ENCODE results near the gene PTGIS. TPM values are rescaled to one million over a fixed set of nuclear protein-coding genes. Genes with fewer than 3 reads are reported as not detected.

Gene PTGIS
- total and polyA plus RNA-seq, 2 donors (not counting 3 experiments of a cell fraction or from before 2014, with no cell fraction given) = 6.2 to 11.8 TPM

DNA sequence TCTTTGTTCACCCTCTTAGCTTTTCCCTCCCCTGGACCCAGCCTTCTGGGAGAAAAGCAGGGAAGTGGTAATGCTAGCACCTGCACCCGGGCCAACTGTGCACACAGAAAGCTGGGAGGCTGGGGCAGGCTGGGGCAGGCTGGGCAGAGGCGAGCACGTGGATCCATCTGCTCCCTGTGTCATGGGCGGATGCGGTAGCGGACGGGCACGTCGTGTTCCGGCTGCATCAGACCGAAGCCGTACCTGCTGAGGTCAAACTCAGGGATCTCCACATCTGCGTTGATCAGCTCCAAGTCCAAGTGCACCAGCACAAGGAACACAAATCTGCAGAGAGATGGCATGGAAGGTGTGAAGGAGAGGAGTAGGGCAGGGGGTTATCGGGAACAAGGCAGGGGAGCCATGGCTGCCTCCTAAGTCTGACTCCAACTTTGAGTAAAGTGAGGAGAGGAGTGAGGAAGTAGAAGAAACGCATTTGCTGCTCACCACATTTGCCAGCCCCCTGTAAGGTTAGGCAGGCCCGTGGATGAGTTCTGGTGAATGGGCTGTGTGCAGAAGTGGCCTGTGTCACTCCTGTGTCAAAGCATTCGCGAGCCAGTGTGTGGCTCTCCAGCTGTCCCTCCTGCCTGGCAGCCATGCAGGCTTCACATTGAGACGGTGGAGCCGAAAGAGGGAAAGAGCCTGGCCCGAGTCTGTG lies 60.0 kb downstream of the PTGIS start:
- CTCF ChIA-PET = interaction anchor here (0.9 to 6.5 kb wide), 12 partner anchors 10 to 176 kb away, joined by 3 to 77 read pairs (median 8); no protein-coding TSS in a partner anchor

More for the DNA sequence above, 60.0 kb downstream of the PTGIS start:
- peaks cover 4 to 8% of the 10 kb centered on the region in 2 experiments for H3K27me3 ChIP-seq (ENCODE audit: control insufficient read depth in 2 of 2, insufficient read depth in 2 of 2, low read length in 2 of 2)
- dilution Hi-C loops (cut with MboI; ENCODE audit: extremely low pct_ligation_motif_present, low sequenced_read_pairs) = no loop called here
- H3K9ac ChIP-seq (replicated peaks; ENCODE audit: extremely low read depth, insufficient read depth, low read length) = no peak overlapping the region
- intact Hi-C loops (cut with micrococcal nuclease) = loop anchor here (1.0 to 2.0 kb wide), 2 partner anchors 123 to 174 kb away; no protein-coding TSS in a partner anchor
- H2AFZ ChIP-seq (ENCODE audit: low read depth, low read length) = no peak overlapping the region
- H3K79me2 ChIP-seq (ENCODE audit: control insufficient read depth, insufficient read depth, low read length) = no peaks in the 10 kb centered on the region
- H3K9me3 ChIP-seq (replicated peaks; ENCODE audit: control insufficient read depth, insufficient read depth, low read length) = no peaks in the 10 kb centered on the region
- POLR2A ChIA-PET = no interaction called here
- no peaks in the 10 kb centered on the region for H3K4me1 ChIP-seq (ENCODE audit: control insufficient read depth, extremely low read depth, insufficient read depth, low read length)
- no peak for FAIRE-seq
- no peak for DNase-seq (ENCODE audit: low read depth, low spot score)
- no peak overlapping the region for H3K4me2 ChIP-seq (ENCODE audit: insufficient read depth, low read length)
- H3K27ac ChIP-seq (ENCODE audit: insufficient read depth, low read depth, low read length) = no peak overlapping the region
- H4K20me1 ChIP-seq (replicated peaks; ENCODE audit: control insufficient read depth, extremely low read depth, insufficient read depth, low read length) = no peaks in the 10 kb centered on the region
- TF ChIP-seq, protein P1, sequence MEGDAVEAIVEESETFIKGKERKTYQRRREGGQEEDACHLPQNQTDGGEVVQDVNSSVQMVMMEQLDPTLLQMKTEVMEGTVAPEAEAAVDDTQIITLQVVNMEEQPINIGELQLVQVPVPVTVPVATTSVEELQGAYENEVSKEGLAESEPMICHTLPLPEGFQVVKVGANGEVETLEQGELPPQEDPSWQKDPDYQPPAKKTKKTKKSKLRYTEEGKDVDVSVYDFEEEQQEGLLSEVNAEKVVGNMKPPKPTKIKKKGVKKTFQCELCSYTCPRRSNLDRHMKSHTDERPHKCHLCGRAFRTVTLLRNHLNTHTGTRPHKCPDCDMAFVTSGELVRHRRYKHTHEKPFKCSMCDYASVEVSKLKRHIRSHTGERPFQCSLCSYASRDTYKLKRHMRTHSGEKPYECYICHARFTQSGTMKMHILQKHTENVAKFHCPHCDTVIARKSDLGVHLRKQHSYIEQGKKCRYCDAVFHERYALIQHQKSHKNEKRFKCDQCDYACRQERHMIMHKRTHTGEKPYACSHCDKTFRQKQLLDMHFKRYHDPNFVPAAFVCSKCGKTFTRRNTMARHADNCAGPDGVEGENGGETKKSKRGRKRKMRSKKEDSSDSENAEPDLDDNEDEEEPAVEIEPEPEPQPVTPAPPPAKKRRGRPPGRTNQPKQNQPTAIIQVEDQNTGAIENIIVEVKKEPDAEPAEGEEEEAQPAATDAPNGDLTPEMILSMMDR (IDR thresholded peaks at IDR 0.05; ENCODE audit: extremely low read depth in 1 of 2, insufficient read depth in 1 of 2, low read depth in 1 of 2, low read length in 2 of 2) = no peak
- no peak for TF ChIP-seq FOS (IDR thresholded peaks at IDR 0.05; ENCODE audit: borderline replicate concordance, insufficient read depth, low read length)
- TF ChIP-seq, protein P2, sequence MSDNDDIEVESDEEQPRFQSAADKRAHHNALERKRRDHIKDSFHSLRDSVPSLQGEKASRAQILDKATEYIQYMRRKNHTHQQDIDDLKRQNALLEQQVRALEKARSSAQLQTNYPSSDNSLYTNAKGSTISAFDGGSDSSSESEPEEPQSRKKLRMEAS (IDR thresholded peaks at IDR 0.05; ENCODE audit: insufficient read depth, insufficient read length) = no peak
- TF ChIP-seq POLR2AphosphoS5 (IDR thresholded peaks at IDR 0.05; ENCODE audit: insufficient read depth, low read depth, low read length) = no peak
- no peak for TF ChIP-seq EZH2 (IDR thresholded peaks at IDR 0.05; ENCODE audit: borderline replicate concordance, low read depth, low read length, severe bottlenecking)
- no peak for TF ChIP-seq JUN (IDR thresholded peaks at IDR 0.05; ENCODE audit: borderline replicate concordance, insufficient read depth, insufficient read length, low read depth)
- TF ChIP-seq POLR2A (IDR thresholded peaks at IDR 0.05; ENCODE audit: low read depth, low read length) = no peak
- no peak for TF ChIP-seq GATA2 (IDR thresholded peaks at IDR 0.05; ENCODE audit: insufficient read depth, insufficient read length, low read depth, low read length)
- no peak for TF ChIP-seq MYC (IDR thresholded peaks at IDR 0.05; ENCODE audit: low read depth, low read length)
- no TSS peak for BruUV-seq (replicated peaks)
- H3K36me3 ChIP-seq (ENCODE audit: control insufficient read depth in 2 of 2, extremely low read depth in 1 of 2, insufficient read depth in 2 of 2, low read length in 2 of 2) = no peaks in the 10 kb centered on the region
- no peaks in the 10 kb centered on the region for H3K9me1 ChIP-seq (replicated peaks; ENCODE audit: control insufficient read depth, extremely low read depth, insufficient read depth, low read length)
- H3K4me3 ChIP-seq (replicated peaks in 1 of 3; ENCODE audit: insufficient read depth in 1 of 3, low read depth in 1 of 3, low read length in 3 of 3) = no peak overlapping the region
